ENCODE results near the gene RBMXL2. TPM values are rescaled to one million over a fixed set of nuclear protein-coding genes. Genes with fewer than 3 reads are reported as not detected.

The RBMXL2 gene
- total RNA-seq, 3 donors from 2014 or later (not counting 1 experiment from before 2014, with no cell fraction given) = not detected

- DNase-seq = no peak
- Mint-ChIP-seq H3K4me3 (no peak overlapping the region), H3K36me3 (no peaks in the 10 kb centered on the region), H3K27me3 (ENCODE audit: low read depth in 2 of 2) (peaks cover 10 to 20% of the 10 kb centered on the region in 2 donors), H3K9me3 (no peaks in the 10 kb centered on the region), H3K27ac (no peak overlapping the region), H3K4me1 (no peaks in the 10 kb centered on the region)
- TF ChIP-seq CTCF (IDR thresholded peaks at IDR 0.05) = no peak
- no peak overlapping the region for H3K4me3 ChIP-seq (ENCODE audit: low read length)
- no peaks in the 10 kb centered on the region for H3K36me3 ChIP-seq (ENCODE audit: control insufficient read depth, insufficient read depth, low read length)
- H3K27ac ChIP-seq (ENCODE audit: low read length) = no peak overlapping the region
- H3K9me3 ChIP-seq (ENCODE audit: control insufficient read depth, insufficient read depth, low read length) = no peaks in the 10 kb centered on the region
- no peak for ATAC-seq
- intact Hi-C loops (cut with micrococcal nuclease) = no loop called here
- WGBS (ENCODE audit: insufficient coverage) = 80% methylated on average over 4 of the region's 6 CpGs
- no peaks in the 10 kb centered on the region for H3K27me3 ChIP-seq (ENCODE audit: control insufficient read depth, insufficient read depth, low read length)
- H3K4me1 ChIP-seq (ENCODE audit: control insufficient read depth, insufficient read depth, low read length) = no peaks in the 10 kb centered on the region
Observed at GRCh38 chr11:7056828-7057513, 31.8 kb upstream of the RBMXL2 start.

GRCh38 chr11:7057641-7058040, 31.2 kb upstream of the RBMXL2 start:
- Histone ChIP-seq H3K36me3 (ENCODE audit: control insufficient read depth, insufficient read depth, low read length) (no peaks in the 10 kb centered on the region), H3K27ac (ENCODE audit: low read length) (no peak overlapping the region), H3K9me3 (ENCODE audit: control insufficient read depth, insufficient read depth, low read length) (no peaks in the 10 kb centered on the region), H3K4me1 (ENCODE audit: control insufficient read depth, insufficient read depth, low read length) (no peaks in the 10 kb centered on the region), H3K4me3 (ENCODE audit: low read length) (no peak overlapping the region), H3K27me3 (ENCODE audit: control insufficient read depth, insufficient read depth, low read length) (no peaks in the 10 kb centered on the region)
- H3K27me3 Mint-ChIP-seq (ENCODE audit: low read depth in 2 of 2) = peaks cover 10 to 20% of the 10 kb centered on the region in 2 donors
- ATAC-seq (no peak), DNase-seq (no peak)
- no peaks in the 10 kb centered on the region for H3K9me3 Mint-ChIP-seq
- TF ChIP-seq CTCF (IDR thresholded peaks at IDR 0.05) = no peak
- H3K27ac Mint-ChIP-seq = no peak overlapping the region
- 63% methylated on average over 2 of the region's 2 CpGs for WGBS (ENCODE audit: insufficient coverage)
- H3K36me3 Mint-ChIP-seq = no peaks in the 10 kb centered on the region
- H3K4me1 Mint-ChIP-seq = no peaks in the 10 kb centered on the region
- H3K4me3 Mint-ChIP-seq = no peak overlapping the region
- intact Hi-C loops (cut with micrococcal nuclease) = no loop called here

DNA sequence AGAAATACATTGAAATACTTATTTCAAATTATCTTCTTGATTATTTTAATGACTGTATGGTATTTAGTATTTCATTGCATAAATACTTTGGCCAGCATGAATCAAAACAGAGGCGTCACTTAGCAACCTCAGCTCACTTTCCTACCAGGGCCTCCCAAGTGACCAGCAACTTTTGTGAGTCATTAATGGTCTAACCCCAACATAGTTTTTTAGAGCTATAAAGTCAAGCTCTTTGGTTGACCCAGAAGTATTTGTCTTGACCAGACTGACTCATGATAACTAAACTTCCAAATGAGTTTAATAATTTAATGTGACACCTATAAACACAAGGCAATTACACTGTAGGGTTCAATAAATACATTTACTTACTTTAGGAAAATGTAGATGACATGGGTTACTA, 27.9 kb upstream of the RBMXL2 start:
- Mint-ChIP-seq H3K36me3 (no peaks in the 10 kb centered on the region), H3K9me3 (peaks cover 0 to 2% of the 10 kb centered on the region in 2 donors), H3K27me3 (ENCODE audit: low read depth in 2 of 2) (peaks cover 0 to 10% of the 10 kb centered on the region in 2 donors), H3K4me3 (no peak overlapping the region), H3K27ac (no peak overlapping the region), H3K4me1 (no peaks in the 10 kb centered on the region)
- 90% methylated on average over 1 of the region's 1 CpG for WGBS (ENCODE audit: insufficient coverage)
- intact Hi-C loops (cut with micrococcal nuclease) = no loop called here
- Histone ChIP-seq H3K9me3 (ENCODE audit: control insufficient read depth, insufficient read depth, low read length) (no peaks in the 10 kb centered on the region), H3K4me3 (ENCODE audit: low read length) (no peak overlapping the region), H3K27ac (ENCODE audit: low read length) (no peak overlapping the region), H3K27me3 (ENCODE audit: control insufficient read depth, insufficient read depth, low read length) (no peaks in the 10 kb centered on the region), H3K4me1 (ENCODE audit: control insufficient read depth, insufficient read depth, low read length) (no peaks in the 10 kb centered on the region), H3K36me3 (ENCODE audit: control insufficient read depth, insufficient read depth, low read length) (no peaks in the 10 kb centered on the region)
- TF ChIP-seq CTCF (IDR thresholded peaks at IDR 0.05) = no peak
- no peak for DNase-seq
- no peak for ATAC-seq

GRCh38 chr11:7062534-7062933, 26.3 kb upstream of the RBMXL2 start:
- DNase-seq (no peak), ATAC-seq (no peak)
- H3K4me3 ChIP-seq (ENCODE audit: low read length) = no peak overlapping the region
- Mint-ChIP-seq H3K4me1 (no peaks in the 10 kb centered on the region), H3K36me3 (no peaks in the 10 kb centered on the region), H3K9me3 (peaks cover 0 to 4% of the 10 kb centered on the region in 2 donors), H3K27ac (no peak overlapping the region), H3K4me3 (no peak overlapping the region), H3K27me3 (ENCODE audit: low read depth in 2 of 2) (peaks cover 0 to 9% of the 10 kb centered on the region in 2 donors)
- no peaks in the 10 kb centered on the region for H3K9me3 ChIP-seq (ENCODE audit: control insufficient read depth, insufficient read depth, low read length)
- no CpG with 5 or more reads among the region's 2 CpGs for WGBS (ENCODE audit: insufficient coverage)
- intact Hi-C loops (cut with micrococcal nuclease) = no loop called here
- no peak for TF ChIP-seq CTCF (IDR thresholded peaks at IDR 0.05)
- no peak overlapping the region for H3K27ac ChIP-seq (ENCODE audit: low read length)
- H3K4me1 ChIP-seq (ENCODE audit: control insufficient read depth, insufficient read depth, low read length) = no peaks in the 10 kb centered on the region
- no peaks in the 10 kb centered on the region for H3K36me3 ChIP-seq (ENCODE audit: control insufficient read depth, insufficient read depth, low read length)
- H3K27me3 ChIP-seq (ENCODE audit: control insufficient read depth, insufficient read depth, low read length) = no peaks in the 10 kb centered on the region
